H9 (cell line): Measurements from ENCODE around the gene LMTK2. TPM values are rescaled to one million over a fixed set of nuclear protein-coding genes. Genes with fewer than 3 reads are reported as not detected.

Experiments
- DNase-seq: peaks from one replicate; pipeline ENCODE4 v3.0.0-alpha.2; 2017
- H2AFZ ChIP-seq: one replicate; pipeline ENCODE4 v1.6.1; 2013; ENCODE audit warnings: mild to moderate bottlenecking, low read length, control low read depth, moderate library complexity
- H2AK5ac ChIP-seq: 2 replicates; pipeline ENCODE4 v1.6.1; 2013; ENCODE audit warnings: low read length, control low read depth, mixed read lengths; ENCODE audit not compliant: insufficient read length
- H2BK120ac ChIP-seq: one replicate; pipeline ENCODE4 v1.6.1; 2013; ENCODE audit warnings: low read depth, mild to moderate bottlenecking, low read length, control low read depth, inconsistent platforms; ENCODE audit not compliant: poor library complexity, severe bottlenecking
- H2BK12ac ChIP-seq: 2 replicates; pipeline ENCODE4 v1.6.1; 2013; ENCODE audit warnings: low read length, control low read depth, mixed read lengths, low read depth; ENCODE audit not compliant: insufficient read length
- H2BK15ac ChIP-seq: 2 replicates; pipeline ENCODE4 v1.6.1; 2013; ENCODE audit warnings: low read depth, low read length, control low read depth
- H2BK20ac ChIP-seq: one replicate; pipeline ENCODE4 v1.6.1; 2013; ENCODE audit warnings: low read depth, mild to moderate bottlenecking, low read length, control low read depth, inconsistent platforms; ENCODE audit not compliant: poor library complexity, severe bottlenecking
- H2BK5ac ChIP-seq: 2 replicates; pipeline ENCODE4 v1.6.1; 2013; ENCODE audit warnings: low read length, control low read depth, mixed read lengths; ENCODE audit not compliant: insufficient read length
- H3K14ac ChIP-seq: 2 replicates; pipeline ENCODE4 v1.6.1; 2013; ENCODE audit warnings: low read length, control low read depth; ENCODE audit not compliant: insufficient read depth
- H3K18ac ChIP-seq: 2 replicates; pipeline ENCODE4 v1.6.1; 2013; ENCODE audit warnings: low read depth, mild to moderate bottlenecking, mixed read lengths, low read length, control low read depth; ENCODE audit not compliant: insufficient read length
- H3K23ac ChIP-seq: 2 replicates; pipeline ENCODE4 v1.6.1; 2013; ENCODE audit warnings: low read length, control low read depth, mixed read lengths, low read depth; ENCODE audit not compliant: insufficient read length
- H3K23me2 ChIP-seq: 2 replicates; pipeline ENCODE4 v1.6.1; 2013; ENCODE audit warnings: low read depth, mild to moderate bottlenecking, mixed read lengths, low read length, control low read depth; ENCODE audit not compliant: insufficient read length, poor library complexity, severe bottlenecking
- H3K27ac ChIP-seq: 2 replicates; pipeline ENCODE4 v1.5.1; 2013; ENCODE audit warnings: low read length, control low read depth, mixed read lengths, low read depth; ENCODE audit not compliant: insufficient read length
- H3K27me3 ChIP-seq: 2 replicates; pipeline ENCODE4 v1.6.1; 2013; ENCODE audit warnings: low read length, control low read depth, inconsistent platforms; ENCODE audit not compliant: insufficient read depth
- H3K4ac ChIP-seq: 2 replicates; pipeline ENCODE4 v1.6.1; 2013; ENCODE audit warnings: low read depth, mild to moderate bottlenecking, control low read depth, inconsistent platforms, low read length, moderate library complexity
- H3K4me1 ChIP-seq: 2 replicates; pipeline ENCODE4 v1.6.1; 2013; ENCODE audit warnings: low read length, control low read depth, inconsistent platforms; ENCODE audit not compliant: insufficient read depth
- H3K4me2 ChIP-seq: 2 replicates; pipeline ENCODE4 v1.6.1; 2013; ENCODE audit warnings: low read length, control low read depth, mixed read lengths; ENCODE audit not compliant: insufficient read length, insufficient read depth
- H3K56ac ChIP-seq: 2 replicates; pipeline ENCODE4 v1.6.1; 2013; ENCODE audit warnings: low read depth, mild to moderate bottlenecking, mixed read lengths, low read length, control low read depth; ENCODE audit not compliant: insufficient read length
- H3K79me1 ChIP-seq: 2 replicates; pipeline ENCODE4 v1.6.1; 2013; ENCODE audit warnings: low read depth, mild to moderate bottlenecking, moderate library complexity, low read length, control low read depth, inconsistent platforms; ENCODE audit not compliant: insufficient read depth, poor library complexity, severe bottlenecking
- H3K79me2 ChIP-seq: 2 replicates; pipeline ENCODE4 v1.6.1; 2013; ENCODE audit warnings: low read length, control low read depth, inconsistent platforms; ENCODE audit not compliant: insufficient read depth
- H3K9ac ChIP-seq: 2 replicates; pipeline ENCODE4 v1.6.1; 2013; ENCODE audit warnings: low read length, control low read depth, mixed read lengths; ENCODE audit not compliant: insufficient read length; ENCODE audit errors: extremely low read depth
- H3K9me3 ChIP-seq: one replicate; pipeline ENCODE4 v1.6.1; 2013; ENCODE audit warnings: low read depth, low read length, inconsistent platforms; ENCODE audit not compliant: control insufficient read depth
- H3T11ph ChIP-seq: one replicate; pipeline ENCODE4 v1.6.1; 2013; ENCODE audit warnings: mild to moderate bottlenecking, low read length, control low read depth, inconsistent platforms
- H4K20me1 ChIP-seq: one replicate; pipeline ENCODE4 v1.6.1; 2013; ENCODE audit not compliant: control insufficient read depth, insufficient read length, insufficient read depth
- H4K5ac ChIP-seq: 2 replicates; pipeline ENCODE4 v1.6.1; 2013; ENCODE audit warnings: low read depth, mild to moderate bottlenecking, mixed read lengths, low read length, control low read depth; ENCODE audit not compliant: insufficient read length
- H4K8ac ChIP-seq: replicated peaks from 2 replicates; pipeline ENCODE4 v1.6.1; 2013; ENCODE audit warnings: low read length, control low read depth, mixed read lengths, low read depth; ENCODE audit not compliant: insufficient read length
- H4K91ac ChIP-seq: 2 replicates; pipeline ENCODE4 v1.6.1; 2013; ENCODE audit warnings: low read depth, mild to moderate bottlenecking, moderate library complexity, mixed read lengths, low read length, control low read depth; ENCODE audit not compliant: insufficient read length
- H3K27ac Mint-ChIP-seq, 3 experiments: 2 replicates in 2 of 3; 3 replicates in 1 of 3; pipeline ENCODE4 v1.8.0; 2020 to 2021; ENCODE audit warnings: mixed read lengths in 3 of 3, mild to moderate bottlenecking in 1 of 3, moderate library complexity in 1 of 3
- H3K27me3 Mint-ChIP-seq: 2 replicates; pipeline ENCODE4 v1.8.0; 2021; ENCODE audit warnings: low read depth, mild to moderate bottlenecking, moderate library complexity, mixed read lengths
- H3K36me3 Mint-ChIP-seq, 3 experiments: 2 replicates in 2 of 3; 3 replicates in 1 of 3; pipeline ENCODE4 v1.8.0; 2020 to 2021; ENCODE audit warnings: low read depth in 3 of 3, mixed read lengths in 3 of 3; ENCODE audit not compliant: insufficient read depth in 1 of 3
- H3K4me1 Mint-ChIP-seq, 2 experiments: 2 replicates each; pipeline ENCODE4 v1.8.0; 2020; ENCODE audit warnings: mixed read lengths in 2 of 2
- H3K4me3 Mint-ChIP-seq, 2 experiments: 2 replicates in 1 of 2; 3 replicates in 1 of 2; pipeline ENCODE4 v1.8.0; 2020 to 2021; ENCODE audit warnings: mild to moderate bottlenecking in 2 of 2, mixed read lengths in 2 of 2, moderate library complexity in 1 of 2
- H3K9me3 Mint-ChIP-seq, 2 experiments: 2 replicates in 1 of 2; 3 replicates in 1 of 2; pipeline ENCODE4 v1.8.0; 2020; ENCODE audit warnings: mild to moderate bottlenecking in 2 of 2, mixed read lengths in 2 of 2, moderate library complexity in 1 of 2
- WGBS: extraction: QIAGEN DNeasy Blood & Tissue Kit; methylation state at CpG from one replicate; pipeline ENCODE4 v1.1.7; 2013; ENCODE audit warnings: missing lambda C conversion rate, low lambda C conversion rate, mixed read lengths; ENCODE audit not compliant: insufficient read length; ENCODE audit errors: extremely low coverage; 5-methylcytosine and 5-hydroxymethylcytosine counted together
- total RNA-seq: library from RNA; stranded (reverse); gene quantifications from 2 replicates; pipeline ENCODE4 v1.2.1, GENCODE V29; 2021
- TF ChIP-seq, protein P1 (sequence below): fragments of 200-600 bp; sonication (generic); conservative IDR thresholded peaks from 3 replicates; pipeline ENCODE4 v1.8.0; 2021; ENCODE audit warnings: antibody characterized with exemption, mild to moderate bottlenecking

LMTK2 gene
- total RNA-seq, 1 experiment from 2014 or later: 24.9 TPM

DNA sequence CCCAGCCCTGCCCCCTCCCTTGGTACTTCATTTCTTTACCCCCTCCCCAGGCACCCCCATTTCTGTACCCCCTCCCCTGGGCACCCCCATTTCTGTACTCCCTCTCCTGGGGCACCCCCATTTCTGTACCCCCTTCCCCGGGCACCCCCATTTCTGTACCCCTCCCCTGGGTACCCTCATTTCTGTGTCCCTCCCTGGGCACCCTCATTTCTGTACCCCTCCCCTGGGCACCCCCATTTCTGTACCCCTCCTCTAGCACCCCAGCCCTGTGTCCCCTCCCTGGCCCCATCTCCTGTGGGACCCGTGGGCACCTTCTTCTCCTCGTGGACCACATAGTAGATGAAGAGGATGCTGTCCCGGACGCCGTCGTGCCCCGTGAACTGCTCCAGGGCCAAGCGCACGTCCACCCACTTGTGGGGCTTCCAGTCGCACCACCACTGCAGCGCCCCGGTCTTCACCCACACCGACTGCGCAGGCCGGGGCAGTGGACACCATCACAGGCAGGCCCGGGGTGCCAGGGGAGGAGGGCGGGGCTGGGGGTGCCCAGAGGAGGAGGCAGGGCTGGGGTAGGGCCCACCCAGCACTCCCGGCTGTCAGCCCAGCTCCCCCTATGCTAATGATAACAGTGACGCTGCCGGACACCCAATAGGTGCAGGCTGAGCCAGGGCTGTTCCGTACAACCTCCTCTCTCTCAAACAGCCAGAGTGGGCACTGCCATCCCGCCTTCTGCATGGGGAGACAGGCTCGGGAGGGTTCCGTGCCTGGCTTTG is 125.0 kb downstream of the LMTK2 start:
- DNase-seq: no peak
- Histone ChIP-seq H3K56ac (no peak overlapping the region), H4K20me1 (no peaks in the 10 kb centered on the region), H2BK15ac (no peak overlapping the region), H2BK20ac (no peak overlapping the region), H3K9ac (no peak overlapping the region), H3K27ac (no peak overlapping the region), H4K8ac (no peak overlapping the region), H2BK120ac (no peak overlapping the region), H2AFZ (no peak overlapping the region), H3T11ph (no peak overlapping the region), H3K18ac (no peak overlapping the region), H2AK5ac (no peak overlapping the region), H3K4ac (no peak overlapping the region), H3K14ac (no peak overlapping the region), H4K91ac (no peak overlapping the region), H2BK5ac (no peak overlapping the region), H3K79me1 (no peaks in the 10 kb centered on the region), H4K5ac (no peak overlapping the region), H3K23me2 (peaks cover 2% of the 10 kb centered on the region), H3K79me2 (no peaks in the 10 kb centered on the region), H3K4me1 (no peaks in the 10 kb centered on the region), H3K23ac (no peak overlapping the region), H3K27me3 (no peaks in the 10 kb centered on the region), H2BK12ac (no peak overlapping the region), H3K4me2 (no peak overlapping the region), H3K9me3 (no peaks in the 10 kb centered on the region)
- Mint-ChIP-seq H3K9me3 (no peaks in the 10 kb centered on the region; a peak in 1 of 5 replicates), H3K36me3 (peaks cover 0 to 3% (median 0%) of the 10 kb centered on the region in 3 experiments; a peak in 2 of 7 replicates), H3K27ac (0 out of 7 replicates have a peak overlapping the region, but pooled peaks of 1 of the 3 experiments have one; percentile 23), H3K27me3 (no peaks in the 10 kb centered on the region), H3K4me1 (peaks cover 0 to 3% of the 10 kb centered on the region in 2 experiments; a peak in 1 of 4 replicates), H3K4me3 (no peak overlapping the region)
- TF ChIP-seq, protein P1, sequence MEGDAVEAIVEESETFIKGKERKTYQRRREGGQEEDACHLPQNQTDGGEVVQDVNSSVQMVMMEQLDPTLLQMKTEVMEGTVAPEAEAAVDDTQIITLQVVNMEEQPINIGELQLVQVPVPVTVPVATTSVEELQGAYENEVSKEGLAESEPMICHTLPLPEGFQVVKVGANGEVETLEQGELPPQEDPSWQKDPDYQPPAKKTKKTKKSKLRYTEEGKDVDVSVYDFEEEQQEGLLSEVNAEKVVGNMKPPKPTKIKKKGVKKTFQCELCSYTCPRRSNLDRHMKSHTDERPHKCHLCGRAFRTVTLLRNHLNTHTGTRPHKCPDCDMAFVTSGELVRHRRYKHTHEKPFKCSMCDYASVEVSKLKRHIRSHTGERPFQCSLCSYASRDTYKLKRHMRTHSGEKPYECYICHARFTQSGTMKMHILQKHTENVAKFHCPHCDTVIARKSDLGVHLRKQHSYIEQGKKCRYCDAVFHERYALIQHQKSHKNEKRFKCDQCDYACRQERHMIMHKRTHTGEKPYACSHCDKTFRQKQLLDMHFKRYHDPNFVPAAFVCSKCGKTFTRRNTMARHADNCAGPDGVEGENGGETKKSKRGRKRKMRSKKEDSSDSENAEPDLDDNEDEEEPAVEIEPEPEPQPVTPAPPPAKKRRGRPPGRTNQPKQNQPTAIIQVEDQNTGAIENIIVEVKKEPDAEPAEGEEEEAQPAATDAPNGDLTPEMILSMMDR: no peak
- WGBS: no CpG with 5 or more reads among the region's 25 CpGs
